ENCODE data around the gene TRAPPC2L. TPM values are rescaled to one million over a fixed set of nuclear protein-coding genes. Genes with fewer than 3 reads are reported as not detected.

TRAPPC2L gene
- total and polyA plus RNA-seq, 2 donors, result 49.1 to 54.1 TPM

- no peak overlapping the region for H3K4me3 ChIP-seq (ENCODE audit: low read length in 2 of 2)
- H3K27ac ChIP-seq (ENCODE audit: low read depth in 1 of 2, low read length in 1 of 2), result no peak overlapping the region
- 93% methylated on average over 26 of the region's 26 CpGs for WGBS
- H3K4me1 ChIP-seq (ENCODE audit: control insufficient read depth in 2 of 2, insufficient read depth in 2 of 2, low read length in 2 of 2), result peaks cover 0 to 4% of the 10 kb centered on the region in 2 donors
- peaks cover 98 to 99% of the 10 kb centered on the region in 2 donors for H3K36me3 ChIP-seq (ENCODE audit: control insufficient read depth in 2 of 2, insufficient read depth in 2 of 2, low read length in 1 of 2)
- H3K27me3 ChIP-seq (ENCODE audit: control insufficient read depth in 2 of 2, insufficient read depth in 1 of 2, low read length in 1 of 2), result no peaks in the 10 kb centered on the region
- no peak for DNase-seq (ENCODE audit: low read depth in 6 of 9, low spot score in 9 of 9)
- no peaks in the 10 kb centered on the region for H3K9me3 ChIP-seq (ENCODE audit: control insufficient read depth in 2 of 2, insufficient read depth in 1 of 2, low read length in 1 of 2)
Observed at GRCh38 chr16:88882358-88883030, 25.6 kb downstream of the TRAPPC2L start.

GRCh38 chr16:88883117-88883895, 26.4 kb downstream of the TRAPPC2L start:
- peaks cover 0 to 4% of the 10 kb centered on the region in 2 donors for H3K4me1 ChIP-seq (ENCODE audit: control insufficient read depth in 2 of 2, insufficient read depth in 2 of 2, low read length in 2 of 2)

DNA sequence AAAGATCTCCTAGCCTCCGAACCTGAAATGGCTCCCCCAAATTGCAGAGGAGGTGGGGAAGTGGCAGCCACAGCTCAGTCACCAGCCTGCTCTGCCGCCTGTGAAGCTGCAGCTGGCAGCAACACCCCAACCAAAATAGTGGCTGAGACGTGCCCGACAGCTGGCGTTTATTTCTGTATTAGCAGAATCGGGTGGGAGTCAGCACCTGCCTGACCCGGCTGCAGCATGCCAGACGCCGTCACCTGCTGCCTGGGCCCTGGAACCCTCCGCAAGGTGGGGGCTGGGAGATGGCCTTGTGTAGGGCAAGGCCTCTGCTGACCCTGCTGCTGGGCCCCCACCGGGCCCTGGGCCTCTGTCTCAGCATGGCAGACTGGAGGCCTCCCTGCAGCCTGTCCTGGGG, 27.0 kb downstream of the TRAPPC2L start:
- H3K27ac ChIP-seq (ENCODE audit: low read depth in 1 of 2, low read length in 1 of 2), result no peak overlapping the region
- peaks cover 0 to 4% of the 10 kb centered on the region in 2 donors for H3K9me3 ChIP-seq (ENCODE audit: control insufficient read depth in 2 of 2, insufficient read depth in 1 of 2, low read length in 1 of 2)
- H3K27me3 ChIP-seq (ENCODE audit: control insufficient read depth in 2 of 2, insufficient read depth in 1 of 2, low read length in 1 of 2), result no peaks in the 10 kb centered on the region
- WGBS, result 96% methylated on average over 11 of the region's 11 CpGs
- no peak overlapping the region for H3K4me3 ChIP-seq (ENCODE audit: low read length in 2 of 2)
- peaks cover 0 to 4% of the 10 kb centered on the region in 2 donors for H3K4me1 ChIP-seq (ENCODE audit: control insufficient read depth in 2 of 2, insufficient read depth in 2 of 2, low read length in 2 of 2)
- peaks cover 95 to 96% of the 10 kb centered on the region in 2 donors for H3K36me3 ChIP-seq (ENCODE audit: control insufficient read depth in 2 of 2, insufficient read depth in 2 of 2, low read length in 1 of 2)
- no peak for DNase-seq (ENCODE audit: low read depth in 6 of 9, low spot score in 9 of 9)

More at GRCh38 chr16:88883117-88883895, 26.4 kb downstream of the TRAPPC2L start:
- no peak overlapping the region for H3K4me3 ChIP-seq (ENCODE audit: low read length in 2 of 2)
- H3K27me3 ChIP-seq (ENCODE audit: control insufficient read depth in 2 of 2, insufficient read depth in 1 of 2, low read length in 1 of 2), result no peaks in the 10 kb centered on the region
- DNase-seq (ENCODE audit: low read depth in 6 of 9, low spot score in 9 of 9), result no peak
- no peaks in the 10 kb centered on the region for H3K9me3 ChIP-seq (ENCODE audit: control insufficient read depth in 2 of 2, insufficient read depth in 1 of 2, low read length in 1 of 2)
- WGBS, result 98% methylated on average over 49 of the region's 49 CpGs
- no peak overlapping the region for H3K27ac ChIP-seq (ENCODE audit: low read depth in 1 of 2, low read length in 1 of 2)
- peaks cover 97 to 98% of the 10 kb centered on the region in 2 donors for H3K36me3 ChIP-seq (ENCODE audit: control insufficient read depth in 2 of 2, insufficient read depth in 2 of 2, low read length in 1 of 2)

GRCh38 chr16:88884569-88885271, 27.8 kb downstream of the TRAPPC2L start:
- no peak overlapping the region for H3K4me3 ChIP-seq (ENCODE audit: low read length in 2 of 2)
- H3K9me3 ChIP-seq (ENCODE audit: control insufficient read depth in 2 of 2, insufficient read depth in 1 of 2, low read length in 1 of 2), result peaks cover 0 to 9% of the 10 kb centered on the region in 2 donors
- no peak overlapping the region for H3K27ac ChIP-seq (ENCODE audit: low read depth in 1 of 2, low read length in 1 of 2)
- no peak for DNase-seq (ENCODE audit: low read depth in 6 of 9, low spot score in 9 of 9)
- H3K36me3 ChIP-seq (ENCODE audit: control insufficient read depth in 2 of 2, insufficient read depth in 2 of 2, low read length in 1 of 2), result peaks cover 93 to 96% of the 10 kb centered on the region in 2 donors
- 97% methylated on average over 39 of the region's 39 CpGs for WGBS
- H3K4me1 ChIP-seq (ENCODE audit: control insufficient read depth in 2 of 2, insufficient read depth in 2 of 2, low read length in 2 of 2), result peaks cover 0 to 3% of the 10 kb centered on the region in 2 donors
- H3K27me3 ChIP-seq (ENCODE audit: control insufficient read depth in 2 of 2, insufficient read depth in 1 of 2, low read length in 1 of 2), result no peaks in the 10 kb centered on the region

- Histone ChIP-seq H3K9me3 (ENCODE audit: control insufficient read depth in 2 of 2, insufficient read depth in 1 of 2, low read length in 1 of 2) (peaks cover 8 to 20% of the 10 kb centered on the region in 2 donors), H3K4me1 (ENCODE audit: control insufficient read depth in 2 of 2, insufficient read depth in 2 of 2, low read length in 2 of 2) (no peaks in the 10 kb centered on the region), H3K4me3 (ENCODE audit: low read length in 2 of 2) (no peak overlapping the region), H3K36me3 (ENCODE audit: control insufficient read depth in 2 of 2, insufficient read depth in 2 of 2, low read length in 1 of 2) (peaks cover 92 to 96% of the 10 kb centered on the region in 2 donors), H3K27ac (ENCODE audit: low read depth in 1 of 2, low read length in 1 of 2) (no peak overlapping the region), H3K27me3 (ENCODE audit: control insufficient read depth in 2 of 2, insufficient read depth in 1 of 2, low read length in 1 of 2) (no peaks in the 10 kb centered on the region)
- WGBS, result 96% methylated on average over 28 of the region's 28 CpGs
- no peak for DNase-seq (ENCODE audit: low read depth in 6 of 9, low spot score in 9 of 9)
Observed at GRCh38 chr16:88885693-88886280, 28.9 kb downstream of the TRAPPC2L start.

GRCh38 chr16:88886420-88886844, 29.5 kb downstream of the TRAPPC2L start:
- H3K27ac ChIP-seq (ENCODE audit: low read depth in 1 of 2, low read length in 1 of 2), result no peak overlapping the region

DNA sequence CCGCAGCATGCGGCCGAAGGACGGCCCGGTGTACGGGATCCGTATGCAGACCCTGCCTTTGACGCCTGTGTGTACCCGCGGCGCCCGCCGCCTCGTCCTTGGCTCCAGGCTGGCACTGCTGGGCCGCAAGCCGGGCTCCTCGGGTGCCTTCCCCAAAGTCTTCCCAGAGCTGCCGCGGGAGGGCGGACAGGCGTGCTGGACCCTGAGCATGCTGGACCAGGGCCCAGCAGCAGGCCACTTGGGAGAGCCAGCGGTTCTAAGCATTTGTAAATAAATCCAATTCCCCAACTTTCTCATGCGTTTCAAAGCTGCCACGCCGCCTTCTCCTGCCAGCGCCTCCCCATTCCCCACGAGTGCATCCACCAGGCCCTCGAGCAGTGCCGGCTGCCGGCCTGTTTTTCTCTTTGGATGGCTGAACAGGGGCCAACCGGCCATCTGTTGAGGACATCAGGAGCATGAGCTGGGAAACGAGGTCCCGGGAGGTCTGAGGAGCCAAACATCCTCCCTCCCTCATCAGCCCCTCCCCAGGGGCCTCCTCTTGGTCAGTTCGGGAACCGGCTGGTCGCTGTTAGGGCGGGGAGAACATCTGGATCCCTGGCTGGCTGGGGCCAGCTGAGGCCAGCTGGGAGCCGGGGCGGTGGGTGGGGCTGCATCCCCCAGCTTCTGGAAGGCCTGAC, 30.1 kb downstream of the TRAPPC2L start:
- Histone ChIP-seq H3K4me3 (ENCODE audit: low read length in 2 of 2) (no peak overlapping the region), H3K9me3 (ENCODE audit: control insufficient read depth in 2 of 2, insufficient read depth in 1 of 2, low read length in 1 of 2) (peaks cover 18 to 32% of the 10 kb centered on the region in 2 donors), H3K4me1 (ENCODE audit: control insufficient read depth in 2 of 2, insufficient read depth in 2 of 2, low read length in 2 of 2) (no peaks in the 10 kb centered on the region), H3K36me3 (ENCODE audit: control insufficient read depth in 2 of 2, insufficient read depth in 2 of 2, low read length in 1 of 2) (peaks cover 93 to 96% of the 10 kb centered on the region in 2 donors), H3K27me3 (ENCODE audit: control insufficient read depth in 2 of 2, insufficient read depth in 1 of 2, low read length in 1 of 2) (no peaks in the 10 kb centered on the region), H3K27ac (ENCODE audit: low read depth in 1 of 2, low read length in 1 of 2) (no peak overlapping the region)
- WGBS, result 95% methylated on average over 39 of the region's 39 CpGs
- DNase-seq (ENCODE audit: low read depth in 6 of 9, low spot score in 9 of 9), result no peak

More at GRCh38 chr16:88886420-88886844, 29.5 kb downstream of the TRAPPC2L start:
- Histone ChIP-seq H3K36me3 (ENCODE audit: control insufficient read depth in 2 of 2, insufficient read depth in 2 of 2, low read length in 1 of 2) (peaks cover 93 to 96% of the 10 kb centered on the region in 2 donors), H3K9me3 (ENCODE audit: control insufficient read depth in 2 of 2, insufficient read depth in 1 of 2, low read length in 1 of 2) (peaks cover 13 to 26% of the 10 kb centered on the region in 2 donors), H3K27me3 (ENCODE audit: control insufficient read depth in 2 of 2, insufficient read depth in 1 of 2, low read length in 1 of 2) (no peaks in the 10 kb centered on the region), H3K4me3 (ENCODE audit: low read length in 2 of 2) (no peak overlapping the region), H3K4me1 (ENCODE audit: control insufficient read depth in 2 of 2, insufficient read depth in 2 of 2, low read length in 2 of 2) (no peaks in the 10 kb centered on the region)
- no peak for DNase-seq (ENCODE audit: low read depth in 6 of 9, low spot score in 9 of 9)
- 98% methylated on average over 15 of the region's 15 CpGs for WGBS

DNA sequence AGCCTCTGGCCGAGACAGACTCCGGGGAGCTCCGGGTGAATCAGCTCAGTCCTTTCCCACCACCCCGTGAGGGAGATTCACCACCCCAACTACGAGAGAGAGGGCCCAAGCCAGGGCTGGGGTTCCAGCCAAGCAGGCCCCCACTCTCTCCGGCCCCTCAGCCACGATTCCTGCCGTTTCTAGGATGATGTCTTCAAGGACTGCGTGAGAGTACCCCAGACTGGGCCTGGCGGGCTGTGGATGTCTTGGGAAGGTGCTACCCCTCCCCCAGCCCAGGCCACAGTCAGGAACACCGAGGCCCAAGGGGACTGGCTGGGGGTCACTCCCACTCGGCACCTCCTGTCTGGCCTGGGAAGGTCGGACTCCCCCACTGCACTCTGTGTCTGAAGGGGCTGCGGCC, 31.1 kb downstream of the TRAPPC2L start:
- Histone ChIP-seq H3K4me3 (ENCODE audit: low read length in 2 of 2) (no peak overlapping the region), H3K4me1 (ENCODE audit: control insufficient read depth in 2 of 2, insufficient read depth in 2 of 2, low read length in 2 of 2) (no peaks in the 10 kb centered on the region), H3K27me3 (ENCODE audit: control insufficient read depth in 2 of 2, insufficient read depth in 1 of 2, low read length in 1 of 2) (no peaks in the 10 kb centered on the region), H3K9me3 (ENCODE audit: control insufficient read depth in 2 of 2, insufficient read depth in 1 of 2, low read length in 1 of 2) (peaks cover 23 to 43% of the 10 kb centered on the region in 2 donors), H3K27ac (ENCODE audit: low read depth in 1 of 2, low read length in 1 of 2) (no peak overlapping the region), H3K36me3 (ENCODE audit: control insufficient read depth in 2 of 2, insufficient read depth in 2 of 2, low read length in 1 of 2) (peaks cover 93 to 96% of the 10 kb centered on the region in 2 donors)
- WGBS, result 96% methylated on average over 14 of the region's 14 CpGs
- DNase-seq (ENCODE audit: low read depth in 6 of 9, low spot score in 9 of 9), result no peak

Data from thymus (tissue), 11 donors.